ENCODE measurements around the gene SLIT3. TPM values are rescaled to one million over a fixed set of nuclear protein-coding genes. Genes with fewer than 3 reads are reported as not detected.

The SLIT3 gene
- total and polyA plus RNA-seq, 2 experiments from 2014 or later: 0.59 to 0.71 TPM

DNA sequence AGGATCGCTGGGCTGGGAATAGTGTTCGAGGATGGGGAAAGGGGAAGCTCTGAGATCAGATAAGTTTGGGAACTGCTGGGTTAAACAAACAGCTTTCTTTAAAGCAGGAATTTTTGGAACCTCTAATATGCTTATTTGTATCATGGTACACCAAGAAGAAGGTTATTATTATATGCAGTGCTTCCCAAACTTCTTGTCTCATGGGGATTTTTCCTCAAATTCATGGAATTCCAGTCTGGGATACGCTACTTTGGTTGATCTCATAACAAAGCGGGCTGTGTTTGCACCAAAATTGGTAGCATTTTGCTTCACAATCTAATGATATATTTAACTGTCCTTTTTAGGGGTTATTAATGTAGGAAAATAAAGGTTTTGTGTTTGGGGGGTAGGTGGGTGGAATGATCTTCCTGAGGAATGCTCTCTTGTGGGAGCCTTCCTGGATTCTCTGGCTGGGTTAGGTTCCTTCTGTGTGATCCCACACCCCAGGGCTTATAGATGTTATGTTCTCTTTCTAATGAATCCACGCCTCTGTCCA lies 605.6 kb downstream of the SLIT3 start:
- Histone ChIP-seq H3K4me1 (ENCODE audit: insufficient read depth) (no peaks in the 10 kb centered on the region), H3K27me3 (ENCODE audit: insufficient read depth) (no peaks in the 10 kb centered on the region), H3K4me3 (no peak overlapping the region), H3K4me2 (no peak overlapping the region), H3F3A (replicated peaks; ENCODE audit: low read depth) (no peaks in the 10 kb centered on the region), H2AFZ (no peak overlapping the region), H3K36me3 (ENCODE audit: insufficient read depth) (no peaks in the 10 kb centered on the region), H3K9me2 (ENCODE audit: insufficient read depth) (peaks cover 6% of the 10 kb centered on the region; the same call in 1 of the 2 replicates), H3K27ac (ENCODE audit: low read depth) (no peak overlapping the region), H4K20me1 (replicated peaks; ENCODE audit: insufficient read depth) (no peaks in the 10 kb centered on the region), H3K79me2 (replicated peaks; ENCODE audit: insufficient read depth) (no peaks in the 10 kb centered on the region)
- Mint-ChIP-seq H3K27ac (no peak overlapping the region), H3K4me1 (no peaks in the 10 kb centered on the region), H3K4me3 (no peak overlapping the region), H3K36me3 (ENCODE audit: low read depth) (no peaks in the 10 kb centered on the region), H3K9me3 (no peaks in the 10 kb centered on the region), H3K27me3 (ENCODE audit: insufficient read depth, low read depth, poor library complexity) (peaks cover 6% of the 10 kb centered on the region)
- ATAC-seq (no peak), DNase-seq (ENCODE audit: low spot score) (no peak)
- TF ChIP-seq POLR2AphosphoS5 (IDR thresholded peaks at IDR 0.05; ENCODE audit: low read depth) (no peak), JUNB (IDR thresholded peaks at IDR 0.05; ENCODE audit: unreplicated experiment) (no peak), ZNF114 (CRISPR knock-in tag; IDR thresholded peaks at IDR 0.05) (no peak), ZNF331 (CRISPR knock-in tag; IDR thresholded peaks at IDR 0.05; ENCODE audit: low read depth) (no peak), CREB1 (CRISPR knock-in tag; IDR thresholded peaks at IDR 0.05; ENCODE audit: low read depth) (no peak), EZH2phosphoT487 (IDR thresholded peaks at IDR 0.05; ENCODE audit: unreplicated experiment) (no peak)
- TF ChIP-seq, protein P1, sequence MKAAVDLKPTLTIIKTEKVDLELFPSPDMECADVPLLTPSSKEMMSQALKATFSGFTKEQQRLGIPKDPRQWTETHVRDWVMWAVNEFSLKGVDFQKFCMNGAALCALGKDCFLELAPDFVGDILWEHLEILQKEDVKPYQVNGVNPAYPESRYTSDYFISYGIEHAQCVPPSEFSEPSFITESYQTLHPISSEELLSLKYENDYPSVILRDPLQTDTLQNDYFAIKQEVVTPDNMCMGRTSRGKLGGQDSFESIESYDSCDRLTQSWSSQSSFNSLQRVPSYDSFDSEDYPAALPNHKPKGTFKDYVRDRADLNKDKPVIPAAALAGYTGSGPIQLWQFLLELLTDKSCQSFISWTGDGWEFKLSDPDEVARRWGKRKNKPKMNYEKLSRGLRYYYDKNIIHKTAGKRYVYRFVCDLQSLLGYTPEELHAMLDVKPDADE (IDR thresholded peaks at IDR 0.05): no peak
- TF ChIP-seq, protein P2, sequence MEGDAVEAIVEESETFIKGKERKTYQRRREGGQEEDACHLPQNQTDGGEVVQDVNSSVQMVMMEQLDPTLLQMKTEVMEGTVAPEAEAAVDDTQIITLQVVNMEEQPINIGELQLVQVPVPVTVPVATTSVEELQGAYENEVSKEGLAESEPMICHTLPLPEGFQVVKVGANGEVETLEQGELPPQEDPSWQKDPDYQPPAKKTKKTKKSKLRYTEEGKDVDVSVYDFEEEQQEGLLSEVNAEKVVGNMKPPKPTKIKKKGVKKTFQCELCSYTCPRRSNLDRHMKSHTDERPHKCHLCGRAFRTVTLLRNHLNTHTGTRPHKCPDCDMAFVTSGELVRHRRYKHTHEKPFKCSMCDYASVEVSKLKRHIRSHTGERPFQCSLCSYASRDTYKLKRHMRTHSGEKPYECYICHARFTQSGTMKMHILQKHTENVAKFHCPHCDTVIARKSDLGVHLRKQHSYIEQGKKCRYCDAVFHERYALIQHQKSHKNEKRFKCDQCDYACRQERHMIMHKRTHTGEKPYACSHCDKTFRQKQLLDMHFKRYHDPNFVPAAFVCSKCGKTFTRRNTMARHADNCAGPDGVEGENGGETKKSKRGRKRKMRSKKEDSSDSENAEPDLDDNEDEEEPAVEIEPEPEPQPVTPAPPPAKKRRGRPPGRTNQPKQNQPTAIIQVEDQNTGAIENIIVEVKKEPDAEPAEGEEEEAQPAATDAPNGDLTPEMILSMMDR (conservative IDR thresholded peaks at IDR 0.05; ENCODE audit: low read depth in 2 of 2): no peak
- TF ChIP-seq, protein P3, sequence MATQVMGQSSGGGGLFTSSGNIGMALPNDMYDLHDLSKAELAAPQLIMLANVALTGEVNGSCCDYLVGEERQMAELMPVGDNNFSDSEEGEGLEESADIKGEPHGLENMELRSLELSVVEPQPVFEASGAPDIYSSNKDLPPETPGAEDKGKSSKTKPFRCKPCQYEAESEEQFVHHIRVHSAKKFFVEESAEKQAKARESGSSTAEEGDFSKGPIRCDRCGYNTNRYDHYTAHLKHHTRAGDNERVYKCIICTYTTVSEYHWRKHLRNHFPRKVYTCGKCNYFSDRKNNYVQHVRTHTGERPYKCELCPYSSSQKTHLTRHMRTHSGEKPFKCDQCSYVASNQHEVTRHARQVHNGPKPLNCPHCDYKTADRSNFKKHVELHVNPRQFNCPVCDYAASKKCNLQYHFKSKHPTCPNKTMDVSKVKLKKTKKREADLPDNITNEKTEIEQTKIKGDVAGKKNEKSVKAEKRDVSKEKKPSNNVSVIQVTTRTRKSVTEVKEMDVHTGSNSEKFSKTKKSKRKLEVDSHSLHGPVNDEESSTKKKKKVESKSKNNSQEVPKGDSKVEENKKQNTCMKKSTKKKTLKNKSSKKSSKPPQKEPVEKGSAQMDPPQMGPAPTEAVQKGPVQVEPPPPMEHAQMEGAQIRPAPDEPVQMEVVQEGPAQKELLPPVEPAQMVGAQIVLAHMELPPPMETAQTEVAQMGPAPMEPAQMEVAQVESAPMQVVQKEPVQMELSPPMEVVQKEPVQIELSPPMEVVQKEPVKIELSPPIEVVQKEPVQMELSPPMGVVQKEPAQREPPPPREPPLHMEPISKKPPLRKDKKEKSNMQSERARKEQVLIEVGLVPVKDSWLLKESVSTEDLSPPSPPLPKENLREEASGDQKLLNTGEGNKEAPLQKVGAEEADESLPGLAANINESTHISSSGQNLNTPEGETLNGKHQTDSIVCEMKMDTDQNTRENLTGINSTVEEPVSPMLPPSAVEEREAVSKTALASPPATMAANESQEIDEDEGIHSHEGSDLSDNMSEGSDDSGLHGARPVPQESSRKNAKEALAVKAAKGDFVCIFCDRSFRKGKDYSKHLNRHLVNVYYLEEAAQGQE (IDR thresholded peaks at IDR 0.05; ENCODE audit: unreplicated experiment): no peak
- TF ChIP-seq, protein P4, sequence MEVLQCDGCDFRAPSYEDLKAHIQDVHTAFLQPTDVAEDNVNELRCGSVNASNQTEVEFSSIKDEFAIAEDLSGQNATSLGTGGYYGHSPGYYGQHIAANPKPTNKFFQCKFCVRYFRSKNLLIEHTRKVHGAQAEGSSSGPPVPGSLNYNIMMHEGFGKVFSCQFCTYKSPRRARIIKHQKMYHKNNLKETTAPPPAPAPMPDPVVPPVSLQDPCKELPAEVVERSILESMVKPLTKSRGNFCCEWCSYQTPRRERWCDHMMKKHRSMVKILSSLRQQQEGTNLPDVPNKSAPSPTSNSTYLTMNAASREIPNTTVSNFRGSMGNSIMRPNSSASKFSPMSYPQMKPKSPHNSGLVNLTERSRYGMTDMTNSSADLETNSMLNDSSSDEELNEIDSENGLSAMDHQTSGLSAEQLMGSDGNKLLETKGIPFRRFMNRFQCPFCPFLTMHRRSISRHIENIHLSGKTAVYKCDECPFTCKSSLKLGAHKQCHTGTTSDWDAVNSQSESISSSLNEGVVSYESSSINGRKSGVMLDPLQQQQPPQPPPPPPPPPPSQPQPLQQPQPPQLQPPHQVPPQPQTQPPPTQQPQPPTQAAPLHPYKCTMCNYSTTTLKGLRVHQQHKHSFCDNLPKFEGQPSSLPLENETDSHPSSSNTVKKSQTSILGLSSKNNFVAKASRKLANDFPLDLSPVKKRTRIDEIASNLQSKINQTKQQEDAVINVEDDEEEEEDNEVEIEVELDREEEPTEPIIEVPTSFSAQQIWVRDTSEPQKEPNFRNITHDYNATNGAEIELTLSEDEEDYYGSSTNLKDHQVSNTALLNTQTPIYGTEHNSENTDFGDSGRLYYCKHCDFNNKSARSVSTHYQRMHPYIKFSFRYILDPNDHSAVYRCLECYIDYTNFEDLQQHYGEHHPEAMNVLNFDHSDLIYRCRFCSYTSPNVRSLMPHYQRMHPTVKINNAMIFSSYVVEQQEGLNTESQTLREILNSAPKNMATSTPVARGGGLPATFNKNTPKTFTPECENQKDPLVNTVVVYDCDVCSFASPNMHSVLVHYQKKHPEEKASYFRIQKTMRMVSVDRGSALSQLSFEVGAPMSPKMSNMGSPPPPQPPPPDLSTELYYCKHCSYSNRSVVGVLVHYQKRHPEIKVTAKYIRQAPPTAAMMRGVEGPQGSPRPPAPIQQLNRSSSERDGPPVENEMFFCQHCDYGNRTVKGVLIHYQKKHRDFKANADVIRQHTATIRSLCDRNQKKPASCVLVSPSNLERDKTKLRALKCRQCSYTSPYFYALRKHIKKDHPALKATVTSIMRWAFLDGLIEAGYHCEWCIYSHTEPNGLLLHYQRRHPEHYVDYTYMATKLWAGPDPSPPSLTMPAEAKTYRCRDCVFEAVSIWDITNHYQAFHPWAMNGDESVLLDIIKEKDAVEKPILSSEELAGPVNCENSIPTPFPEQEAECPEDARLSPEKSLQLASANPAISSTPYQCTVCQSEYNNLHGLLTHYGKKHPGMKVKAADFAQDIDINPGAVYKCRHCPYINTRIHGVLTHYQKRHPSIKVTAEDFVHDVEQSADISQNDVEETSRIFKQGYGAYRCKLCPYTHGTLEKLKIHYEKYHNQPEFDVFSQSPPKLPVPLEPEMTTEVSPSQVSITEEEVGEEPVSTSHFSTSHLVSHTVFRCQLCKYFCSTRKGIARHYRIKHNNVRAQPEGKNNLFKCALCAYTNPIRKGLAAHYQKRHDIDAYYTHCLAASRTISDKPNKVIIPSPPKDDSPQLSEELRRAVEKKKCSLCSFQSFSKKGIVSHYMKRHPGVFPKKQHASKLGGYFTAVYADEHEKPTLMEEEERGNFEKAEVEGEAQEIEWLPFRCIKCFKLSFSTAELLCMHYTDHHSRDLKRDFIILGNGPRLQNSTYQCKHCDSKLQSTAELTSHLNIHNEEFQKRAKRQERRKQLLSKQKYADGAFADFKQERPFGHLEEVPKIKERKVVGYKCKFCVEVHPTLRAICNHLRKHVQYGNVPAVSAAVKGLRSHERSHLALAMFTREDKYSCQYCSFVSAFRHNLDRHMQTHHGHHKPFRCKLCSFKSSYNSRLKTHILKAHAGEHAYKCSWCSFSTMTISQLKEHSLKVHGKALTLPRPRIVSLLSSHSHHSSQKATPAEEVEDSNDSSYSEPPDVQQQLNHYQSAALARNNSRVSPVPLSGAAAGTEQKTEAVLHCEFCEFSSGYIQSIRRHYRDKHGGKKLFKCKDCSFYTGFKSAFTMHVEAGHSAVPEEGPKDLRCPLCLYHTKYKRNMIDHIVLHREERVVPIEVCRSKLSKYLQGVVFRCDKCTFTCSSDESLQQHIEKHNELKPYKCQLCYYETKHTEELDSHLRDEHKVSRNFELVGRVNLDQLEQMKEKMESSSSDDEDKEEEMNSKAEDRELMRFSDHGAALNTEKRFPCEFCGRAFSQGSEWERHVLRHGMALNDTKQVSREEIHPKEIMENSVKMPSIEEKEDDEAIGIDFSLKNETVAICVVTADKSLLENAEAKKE (CRISPR knock-in tag; IDR thresholded peaks at IDR 0.05): no peak

Data from GM23338 (cell line).